Uterus (tissue), 4 donors: ENCODE data around the gene RAPGEF6. TPM values are rescaled to one million over a fixed set of nuclear protein-coding genes. Genes with fewer than 3 reads are reported as not detected.

Experiments used
- DNase-seq, 2 donors: peaks; one replicate each; pipeline ENCODE4 v3.0.0-alpha.2; 2019 to 2020
- H3K27ac ChIP-seq, 2 donors: fragments of 200-600 bp; sonication (generic); 1 replicate in 1 of 2; 2 replicates in 1 of 2; pipeline ENCODE4 v1.5.1; 2016 to 2018
- H3K27me3 ChIP-seq, 2 donors: fragments of 200-600 bp; sonication (generic); one replicate each; pipeline ENCODE4 v1.5.1; 2018 to 2019; ENCODE audit warnings: control low read depth in 1 of 2
- H3K36me3 ChIP-seq, 2 donors: fragments of 200-600 bp; sonication (generic); one replicate each; pipeline ENCODE4 v1.5.1; 2019; ENCODE audit warnings: control low read depth in 1 of 2
- H3K4me1 ChIP-seq, 2 donors: fragments of 200-600 bp; sonication (generic); one replicate each; pipeline ENCODE4 v1.5.1; 2018 to 2019; ENCODE audit warnings: control low read depth in 1 of 2
- H3K4me3 ChIP-seq, 2 donors: fragments of 200-600 bp; sonication (generic); 1 replicate in 1 of 2; 2 replicates in 1 of 2; pipeline ENCODE4 v1.5.1; 2018 to 2019; ENCODE audit warnings: mild to moderate bottlenecking in 1 of 2
- H3K9me3 ChIP-seq, 2 donors: fragments of 200-600 bp; sonication (generic); one replicate each; pipeline ENCODE4 v1.5.1; 2019; ENCODE audit warnings: control low read depth in 1 of 2
- POLR2A ChIP-seq, 2 donors: fragments of 450-650 bp; IDR thresholded peaks; one replicate each; pipeline ENCODE4 v1.6.1; 2016; ENCODE audit warnings: antibody characterized with exemption in 2 of 2, mild to moderate bottlenecking in 1 of 2, moderate library complexity in 1 of 2
- intact Hi-C: fragments of 100-400 bp; cut with DNase I; formaldehyde crosslinking; loops from one replicate; pipeline ENCODE4 v1.15.1; 2023; ENCODE audit warnings: low total_unique reads
- total RNA-seq, 4 donors: library from RNA; depleted of rRNA in 3 of 4; stranded (reverse); fragments of >200 nt in 3 of 4; gene quantifications; one replicate each; pipeline versions ENCODE4 v1.1.0 to v1.2.4, GENCODE V29; 2014 to 2023
- TF ChIP-seq, protein P1 (sequence below), 4 experiments: fragments of 200-600 bp in 2 of 4; fragments of 450-650 bp in 2 of 4; sonication (generic) in 2 of 4; IDR thresholded peaks; one replicate each; pipeline ENCODE4 v1.5.1; 2016 to 2019; ENCODE audit warnings: antibody characterized with exemption in 4 of 4, mild to moderate bottlenecking in 2 of 4, moderate library complexity in 1 of 4
- donor health status: DM: yes; HTN: yes; CAD: no.

The RAPGEF6 gene, protein sequence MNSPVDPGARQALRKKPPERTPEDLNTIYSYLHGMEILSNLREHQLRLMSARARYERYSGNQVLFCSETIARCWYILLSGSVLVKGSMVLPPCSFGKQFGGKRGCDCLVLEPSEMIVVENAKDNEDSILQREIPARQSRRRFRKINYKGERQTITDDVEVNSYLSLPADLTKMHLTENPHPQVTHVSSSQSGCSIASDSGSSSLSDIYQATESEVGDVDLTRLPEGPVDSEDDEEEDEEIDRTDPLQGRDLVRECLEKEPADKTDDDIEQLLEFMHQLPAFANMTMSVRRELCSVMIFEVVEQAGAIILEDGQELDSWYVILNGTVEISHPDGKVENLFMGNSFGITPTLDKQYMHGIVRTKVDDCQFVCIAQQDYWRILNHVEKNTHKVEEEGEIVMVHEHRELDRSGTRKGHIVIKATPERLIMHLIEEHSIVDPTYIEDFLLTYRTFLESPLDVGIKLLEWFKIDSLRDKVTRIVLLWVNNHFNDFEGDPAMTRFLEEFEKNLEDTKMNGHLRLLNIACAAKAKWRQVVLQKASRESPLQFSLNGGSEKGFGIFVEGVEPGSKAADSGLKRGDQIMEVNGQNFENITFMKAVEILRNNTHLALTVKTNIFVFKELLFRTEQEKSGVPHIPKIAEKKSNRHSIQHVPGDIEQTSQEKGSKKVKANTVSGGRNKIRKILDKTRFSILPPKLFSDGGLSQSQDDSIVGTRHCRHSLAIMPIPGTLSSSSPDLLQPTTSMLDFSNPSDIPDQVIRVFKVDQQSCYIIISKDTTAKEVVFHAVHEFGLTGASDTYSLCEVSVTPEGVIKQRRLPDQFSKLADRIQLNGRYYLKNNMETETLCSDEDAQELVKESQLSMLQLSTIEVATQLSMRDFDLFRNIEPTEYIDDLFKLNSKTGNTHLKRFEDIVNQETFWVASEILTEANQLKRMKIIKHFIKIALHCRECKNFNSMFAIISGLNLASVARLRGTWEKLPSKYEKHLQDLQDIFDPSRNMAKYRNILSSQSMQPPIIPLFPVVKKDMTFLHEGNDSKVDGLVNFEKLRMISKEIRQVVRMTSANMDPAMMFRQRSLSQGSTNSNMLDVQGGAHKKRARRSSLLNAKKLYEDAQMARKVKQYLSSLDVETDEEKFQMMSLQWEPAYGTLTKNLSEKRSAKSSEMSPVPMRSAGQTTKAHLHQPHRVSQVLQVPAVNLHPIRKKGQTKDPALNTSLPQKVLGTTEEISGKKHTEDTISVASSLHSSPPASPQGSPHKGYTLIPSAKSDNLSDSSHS (N-terminal part only)
- total RNA-seq: 10 to 100 TPM; 11.8 to 36.8 (median 23.4) TPM

DNA sequence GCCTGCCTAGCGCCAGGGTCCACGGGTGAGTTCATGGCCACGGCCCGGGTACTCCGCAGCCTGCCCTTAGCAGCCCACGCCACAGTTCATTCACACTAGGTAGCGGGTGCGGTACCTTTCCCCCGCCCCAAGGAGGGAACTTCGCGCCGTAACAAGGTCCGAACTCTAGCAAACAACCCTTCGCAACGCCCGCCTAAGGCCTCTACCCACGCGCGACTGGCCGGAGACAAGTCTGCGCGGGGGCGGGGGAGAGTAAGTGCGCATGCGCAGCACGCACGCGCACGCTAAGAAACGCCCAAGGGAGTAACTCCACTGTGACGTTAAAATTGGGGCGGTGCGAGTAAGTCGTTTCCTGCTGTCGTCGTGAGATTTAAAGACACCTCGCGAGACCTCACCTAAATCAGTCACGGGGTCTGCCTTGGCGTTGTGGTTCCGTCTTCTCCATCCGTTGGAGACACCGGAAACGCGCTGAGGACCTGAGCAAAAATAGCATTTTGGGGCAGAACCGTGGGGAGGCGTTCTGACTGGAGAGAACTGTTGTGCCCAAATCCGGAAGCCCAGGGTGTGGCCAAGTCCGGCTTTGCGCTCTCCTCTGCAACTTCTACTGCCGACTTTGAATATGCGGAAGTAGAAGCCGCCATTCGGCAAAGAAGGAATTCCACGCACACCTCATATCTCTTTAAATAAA is at the start of gene RAPGEF6:
TSS of gene RAPGEF6 (minus strand) at position 234 of the 688 bp plus-strand sequence. CDS start at position 35, 199 bp downstream.
- intact Hi-C loops: no loop called here
- peaks cover 5 to 7% of the 10 kb centered on the region in 2 donors for H3K4me1 ChIP-seq
- TF ChIP-seq, protein P1, sequence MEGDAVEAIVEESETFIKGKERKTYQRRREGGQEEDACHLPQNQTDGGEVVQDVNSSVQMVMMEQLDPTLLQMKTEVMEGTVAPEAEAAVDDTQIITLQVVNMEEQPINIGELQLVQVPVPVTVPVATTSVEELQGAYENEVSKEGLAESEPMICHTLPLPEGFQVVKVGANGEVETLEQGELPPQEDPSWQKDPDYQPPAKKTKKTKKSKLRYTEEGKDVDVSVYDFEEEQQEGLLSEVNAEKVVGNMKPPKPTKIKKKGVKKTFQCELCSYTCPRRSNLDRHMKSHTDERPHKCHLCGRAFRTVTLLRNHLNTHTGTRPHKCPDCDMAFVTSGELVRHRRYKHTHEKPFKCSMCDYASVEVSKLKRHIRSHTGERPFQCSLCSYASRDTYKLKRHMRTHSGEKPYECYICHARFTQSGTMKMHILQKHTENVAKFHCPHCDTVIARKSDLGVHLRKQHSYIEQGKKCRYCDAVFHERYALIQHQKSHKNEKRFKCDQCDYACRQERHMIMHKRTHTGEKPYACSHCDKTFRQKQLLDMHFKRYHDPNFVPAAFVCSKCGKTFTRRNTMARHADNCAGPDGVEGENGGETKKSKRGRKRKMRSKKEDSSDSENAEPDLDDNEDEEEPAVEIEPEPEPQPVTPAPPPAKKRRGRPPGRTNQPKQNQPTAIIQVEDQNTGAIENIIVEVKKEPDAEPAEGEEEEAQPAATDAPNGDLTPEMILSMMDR (IDR thresholded peaks at IDR 0.05): peak in 2 of 4 experiments; percentile 11 to 24
- peak; percentile 86 for TF ChIP-seq POLR2A (IDR thresholded peaks at IDR 0.05)

DNA sequence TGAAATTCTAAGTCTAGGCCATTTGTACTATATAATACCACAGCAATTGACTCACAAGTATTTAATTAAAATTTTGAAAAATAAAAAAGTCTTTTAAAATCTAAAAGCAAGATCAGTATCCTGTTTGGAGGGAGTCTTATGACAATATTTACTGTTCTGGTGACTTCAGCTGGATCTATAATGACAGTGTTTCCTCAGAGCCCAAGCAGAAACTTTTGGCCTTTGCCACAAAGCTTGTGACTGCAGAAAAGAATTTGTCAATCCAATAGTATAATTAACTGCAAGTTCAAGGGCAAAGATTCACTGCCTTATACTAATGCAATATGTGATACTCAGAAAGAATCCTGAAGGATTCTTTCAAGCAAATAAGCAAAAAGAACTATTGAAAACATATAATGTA is 49.6 kb upstream of the RAPGEF6 start:
- intact Hi-C loops: no loop called here
- Histone ChIP-seq H3K27me3 (no peaks in the 10 kb centered on the region), H3K9me3 (no peaks in the 10 kb centered on the region), H3K27ac (no peak overlapping the region), H3K36me3 (no peaks in the 10 kb centered on the region), H3K4me3 (no peak overlapping the region), H3K4me1 (no peaks in the 10 kb centered on the region)
- DNase-seq: no peak
- TF ChIP-seq, protein P1 (IDR thresholded peaks at IDR 0.05): no peak
- no peak for TF ChIP-seq POLR2A (IDR thresholded peaks at IDR 0.05)

More for the DNA sequence above, at the start of gene RAPGEF6:
- Histone ChIP-seq H3K36me3 (no peaks in the 10 kb centered on the region), H3K4me3 (peak within 1 kb of the TSS; percentile 68 to 87), H3K27ac (peak within 1 kb of the TSS; percentile 96 to 97), H3K9me3 (no peaks in the 10 kb centered on the region), H3K27me3 (no peaks in the 10 kb centered on the region)
- DNase-seq: peak; percentile 97 to 100

DNA sequence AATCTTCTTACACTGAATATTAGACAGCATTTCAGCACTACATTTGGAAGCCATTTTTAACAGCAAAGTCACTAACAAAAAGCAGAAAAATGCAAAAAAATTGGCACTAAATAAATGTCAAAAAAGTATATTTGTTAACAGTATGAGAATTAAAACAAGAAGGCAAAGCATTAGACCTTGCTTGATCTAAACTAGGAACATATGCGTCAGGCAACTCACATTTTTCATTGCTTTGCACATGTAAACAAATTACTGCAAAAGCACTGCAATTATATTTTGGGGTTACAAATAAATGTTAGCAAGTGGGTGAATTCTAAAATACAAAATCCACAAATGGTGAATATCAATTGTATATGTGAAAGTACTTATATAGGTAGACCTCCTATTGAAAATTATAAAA is 49.0 kb upstream of the RAPGEF6 start:
- H3K36me3 ChIP-seq: no peaks in the 10 kb centered on the region
- intact Hi-C loops: no loop called here
- H3K9me3 ChIP-seq: no peaks in the 10 kb centered on the region
- no peak for DNase-seq
- no peaks in the 10 kb centered on the region for H3K4me1 ChIP-seq
- TF ChIP-seq, protein P1 (IDR thresholded peaks at IDR 0.05): no peak
- no peak for TF ChIP-seq POLR2A (IDR thresholded peaks at IDR 0.05)
- H3K27ac ChIP-seq: no peak overlapping the region
- H3K27me3 ChIP-seq: no peaks in the 10 kb centered on the region
- H3K4me3 ChIP-seq: no peak overlapping the region

DNA sequence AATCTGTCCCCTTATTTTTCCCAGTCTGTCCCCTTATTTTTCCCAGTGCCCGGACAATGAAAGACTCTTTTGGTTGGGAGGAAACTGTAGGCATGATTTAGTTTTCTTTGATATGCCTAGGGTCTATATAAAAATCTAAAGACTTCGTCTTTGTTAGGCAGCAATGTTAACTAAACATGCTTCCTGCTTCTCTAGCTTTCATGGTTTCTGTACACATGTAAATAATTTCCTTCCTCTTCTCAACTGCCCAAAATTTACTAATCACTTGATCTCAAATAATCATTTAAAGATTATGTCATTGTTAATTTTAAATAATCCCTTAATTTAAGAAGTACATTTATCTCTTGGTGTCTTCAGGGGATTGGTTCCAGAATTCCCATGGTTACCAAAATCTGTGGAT is 47.8 kb upstream of the RAPGEF6 start:
- H3K27ac ChIP-seq: no peak overlapping the region
- H3K4me3 ChIP-seq: no peak overlapping the region
- no peaks in the 10 kb centered on the region for H3K4me1 ChIP-seq
- H3K27me3 ChIP-seq: no peaks in the 10 kb centered on the region
- no peaks in the 10 kb centered on the region for H3K9me3 ChIP-seq
- no peak for TF ChIP-seq POLR2A (IDR thresholded peaks at IDR 0.05)
- TF ChIP-seq, protein P1 (IDR thresholded peaks at IDR 0.05): no peak
- no peaks in the 10 kb centered on the region for H3K36me3 ChIP-seq
- intact Hi-C loops: no loop called here
- no peak for DNase-seq
